SW480 (cell line): ENCODE data around the gene OSTN.
"Not testable (repeated sequence)": the region's sequence is repeated elsewhere in the genome, so short reads cannot be mapped to it uniquely, and the experiment has no call there.

Source experiments
- DNase-seq: peaks from one replicate; pipeline ENCODE4 v3.0.0-alpha.2; 2016; ENCODE audit warnings: low spot score

The OSTN gene

GRCh38 chr3:191268737-191269136, 69.7 kb downstream of the OSTN start:
- DNase-seq: no peak

- DNase-seq: peak; percentile 26
These were observed 70.4 kb downstream of the OSTN start for GRCh38 chr3:191269289-191270085.

DNA sequence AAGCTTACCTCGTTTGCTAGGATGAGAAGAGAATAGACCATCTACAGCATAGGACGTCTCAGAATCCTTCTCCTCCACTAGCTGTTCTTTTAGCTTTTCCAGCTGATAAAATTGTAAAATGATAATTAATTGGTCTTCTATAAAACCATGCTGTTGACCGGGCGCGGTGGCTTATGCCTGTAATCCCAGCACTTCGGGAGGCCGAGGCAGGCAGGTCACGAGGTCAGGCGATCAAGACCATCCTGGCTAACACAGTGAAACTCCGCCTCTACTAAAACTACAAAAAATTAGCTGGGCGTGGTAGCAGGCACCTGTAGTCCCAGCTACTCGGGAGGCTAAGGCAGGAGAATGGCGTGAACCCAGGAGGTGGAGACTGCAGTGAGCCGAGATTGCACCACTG, 76.2 kb downstream of the OSTN start:
- DNase-seq: not testable (repeated sequence)

DNA sequence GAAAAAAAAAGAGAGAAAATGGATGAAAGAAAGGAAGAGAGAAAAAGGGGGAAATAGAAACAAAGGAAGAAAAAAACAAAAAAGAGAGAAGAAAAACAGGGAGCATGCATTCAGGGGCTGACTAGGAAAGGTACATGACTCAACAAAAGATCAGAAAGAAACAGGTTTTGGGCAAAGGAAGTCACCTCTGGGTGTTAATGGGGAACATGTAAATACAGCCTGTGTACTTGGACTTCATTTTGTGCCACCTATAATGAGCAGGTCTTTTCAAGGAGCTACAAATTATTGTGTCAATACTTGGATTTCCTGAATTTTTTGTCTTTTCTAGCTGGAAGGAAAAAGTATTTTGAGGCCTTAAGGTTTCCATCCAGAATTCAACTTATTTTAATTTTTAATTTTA, 76.7 kb downstream of the OSTN start:
- DNase-seq: no peak

DNA sequence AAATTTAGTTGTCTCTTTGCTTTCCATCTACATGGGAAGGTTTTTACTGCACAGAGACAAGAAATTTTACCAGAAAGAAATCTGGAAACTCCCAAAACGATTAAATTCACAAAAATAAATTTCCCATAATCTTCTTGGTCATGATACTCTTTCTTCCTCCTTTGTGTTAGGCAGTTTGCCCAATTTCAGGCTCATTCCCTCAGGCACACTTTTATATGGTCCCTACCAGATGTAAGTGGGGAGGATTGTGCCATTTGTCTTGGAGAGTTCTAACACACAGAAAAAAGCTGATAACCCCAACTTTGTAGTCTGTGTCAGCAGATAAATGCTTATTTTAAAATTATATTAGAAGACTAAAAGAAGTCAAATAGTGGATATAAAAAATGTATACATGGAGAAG, 81.1 kb downstream of the OSTN start:
- DNase-seq: no peak

DNA sequence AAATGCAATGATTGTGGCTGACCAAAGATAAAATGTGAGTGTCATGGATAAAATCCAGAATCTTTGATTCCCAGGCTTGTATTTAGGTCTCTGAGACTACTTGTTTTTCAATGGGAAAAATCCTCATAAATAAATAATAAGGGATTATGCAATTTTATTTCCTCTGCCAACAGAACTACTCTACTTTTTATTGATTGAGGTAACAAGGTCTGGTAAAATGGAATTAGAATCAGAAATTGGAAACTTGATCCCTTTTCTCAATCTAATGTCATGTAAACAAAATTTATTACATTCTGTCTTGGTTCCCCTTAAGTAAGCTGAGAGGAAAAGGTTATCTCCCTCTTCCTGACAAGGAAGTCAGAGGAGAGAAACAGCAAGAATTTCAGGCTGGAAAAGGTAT, 81.8 kb downstream of the OSTN start:
- no peak for DNase-seq

GRCh38 chr3:191282251-191283185, 83.5 kb downstream of the OSTN start:
- DNase-seq: no peak

DNA sequence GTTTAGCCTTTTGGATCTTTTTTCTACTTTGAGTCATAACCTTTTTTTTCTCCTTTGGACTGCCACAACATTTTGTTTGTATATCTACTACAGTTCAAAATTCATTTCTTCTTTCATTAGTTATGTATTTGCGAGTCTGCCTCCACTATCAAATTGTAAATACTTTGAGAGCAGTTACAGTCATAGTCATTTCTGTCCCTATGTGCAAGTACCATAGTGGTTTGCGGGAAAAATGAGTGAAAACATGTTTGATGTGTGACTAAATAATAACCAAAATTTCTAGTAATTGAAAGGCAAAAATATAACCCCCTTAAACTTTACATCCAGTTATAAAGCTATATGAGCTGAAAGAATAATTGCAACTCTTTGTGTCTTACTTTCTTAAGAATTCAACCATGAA, 84.4 kb downstream of the OSTN start:
- DNase-seq: no peak

DNA sequence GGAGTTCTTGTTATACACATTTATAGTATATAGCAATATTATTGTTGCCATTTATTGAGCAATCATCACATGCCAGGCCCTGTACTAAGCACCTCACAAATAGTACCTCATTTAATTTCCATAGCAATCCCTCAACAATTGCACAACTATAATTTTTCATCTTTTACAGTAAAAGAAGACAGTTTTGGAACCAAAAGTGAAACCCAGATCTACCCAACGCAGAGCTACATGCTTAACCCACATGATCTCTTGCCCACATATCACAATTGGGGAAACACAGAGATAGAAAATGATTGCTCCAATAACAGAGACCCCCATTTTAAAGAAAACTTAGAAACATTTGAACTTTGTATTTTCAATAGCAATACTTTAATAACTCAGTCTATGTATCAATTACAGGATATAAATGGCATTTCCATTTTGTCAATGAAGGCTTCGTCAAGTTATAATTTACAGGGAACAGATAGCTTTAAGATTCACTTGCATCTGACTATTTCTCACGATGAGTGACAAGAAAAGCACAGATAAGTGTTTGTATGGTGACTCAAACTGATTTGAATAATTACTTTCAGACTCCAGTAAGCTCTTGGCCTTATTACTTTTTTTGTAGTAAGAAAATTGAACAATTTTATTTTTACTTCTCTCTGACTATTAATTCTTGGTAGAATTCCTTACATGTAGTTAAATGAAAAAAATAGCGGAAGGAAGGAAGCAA, 91.4 kb downstream of the OSTN start:
- DNase-seq: no peak

DNA sequence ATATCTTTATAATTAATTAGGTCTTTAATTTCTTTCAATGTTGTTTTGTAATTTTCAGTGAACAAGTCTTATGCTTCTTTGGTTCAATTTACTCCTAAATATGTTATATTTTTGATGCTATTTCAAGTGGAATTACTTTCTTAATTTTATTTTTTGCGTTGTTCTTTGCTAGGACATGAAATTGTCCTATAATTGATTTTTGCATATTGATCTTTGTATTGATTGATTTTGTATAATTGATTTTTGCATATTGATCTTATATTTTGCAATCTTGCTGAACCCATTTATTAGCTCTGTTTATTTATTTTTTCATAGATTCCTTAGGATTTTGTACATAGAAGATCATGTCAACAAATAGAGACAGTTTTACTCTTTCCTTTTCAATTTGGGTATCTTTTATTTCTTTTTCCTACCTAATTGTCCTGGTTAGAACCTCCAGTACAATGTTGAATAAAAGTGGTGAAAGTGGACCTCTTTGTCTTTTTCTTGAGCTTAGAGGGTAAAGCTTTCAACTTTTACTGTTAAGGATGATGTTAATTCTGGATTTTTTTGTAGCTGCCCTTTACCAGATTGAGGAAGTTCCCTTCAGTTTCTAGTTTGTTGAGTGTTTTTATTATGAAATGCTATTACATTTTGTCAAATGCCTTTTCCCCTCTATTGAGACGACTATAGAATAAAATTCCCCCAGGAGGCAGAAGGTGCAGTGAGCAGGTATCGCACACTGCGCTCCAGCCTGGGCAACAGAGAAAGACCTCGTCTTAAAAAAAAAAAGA, 93.4 kb downstream of the OSTN start:
- no peak for DNase-seq

DNA sequence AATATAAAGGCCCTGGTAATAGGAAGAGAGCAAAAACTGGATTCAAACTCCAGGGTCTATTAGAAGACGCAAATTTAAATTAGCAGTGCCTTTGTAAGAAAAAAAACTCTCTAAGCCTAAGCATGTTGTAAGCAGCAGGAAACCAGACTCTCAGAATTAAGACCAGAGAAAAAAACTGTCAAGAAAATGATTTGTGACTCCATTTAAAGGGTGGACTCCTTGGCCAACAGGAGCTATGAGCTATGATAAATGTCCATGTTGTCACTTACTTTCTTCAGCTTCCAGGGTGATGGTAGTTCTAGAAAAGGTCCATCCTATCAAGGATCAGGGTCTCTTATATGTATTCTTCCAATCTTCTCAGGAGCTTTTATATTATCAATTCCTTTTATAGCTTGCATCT, 95.2 kb downstream of the OSTN start:
- no peak for DNase-seq

DNA sequence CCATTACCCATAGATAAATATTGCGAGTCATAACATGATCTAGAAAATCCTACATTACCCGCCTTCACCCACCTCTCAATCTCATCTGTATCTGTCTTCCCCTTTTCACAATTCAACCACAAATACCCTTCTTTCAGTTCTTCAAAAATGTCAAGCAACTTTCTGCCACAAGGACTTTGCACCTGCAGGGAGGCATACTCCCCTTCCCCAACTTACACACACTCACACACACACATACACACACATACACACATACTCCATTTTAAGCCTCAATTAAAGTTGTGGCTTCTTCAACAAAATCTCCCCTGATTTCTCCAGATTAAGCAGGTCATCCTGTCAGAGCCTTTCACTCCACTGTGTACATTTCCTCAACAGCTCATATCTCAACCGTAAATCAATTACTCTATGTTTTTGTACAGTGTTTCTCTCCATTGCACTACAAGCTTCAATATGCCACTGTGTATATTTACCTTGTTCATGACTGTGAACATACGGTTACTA, 97.0 kb downstream of the OSTN start:
- DNase-seq: no peak

- DNase-seq: no peak
These were observed 99.8 kb downstream of the OSTN start for GRCh38 chr3:191298846-191299245.

DNA sequence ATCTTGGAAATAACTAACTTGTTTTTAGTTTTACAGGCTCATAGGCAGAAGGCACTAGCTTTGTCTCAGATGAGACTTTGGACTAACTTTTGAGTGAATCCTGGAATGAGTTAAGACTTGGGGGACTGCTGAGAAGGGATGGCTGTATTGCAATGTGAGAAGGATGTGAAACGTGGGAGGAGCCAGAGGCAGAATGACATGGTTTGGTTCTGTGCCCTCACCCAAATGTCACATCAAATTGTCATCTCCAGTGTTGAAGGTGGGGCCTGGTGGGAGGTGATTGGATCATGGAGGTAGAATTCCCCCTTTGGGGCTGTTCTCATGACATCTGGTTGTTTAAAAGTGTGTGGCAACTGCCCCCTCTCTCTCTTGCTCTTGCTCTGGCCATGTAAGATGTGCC, 101.4 kb downstream of the OSTN start:
- DNase-seq: no peak

GRCh38 chr3:191301017-191301416, 102.0 kb downstream of the OSTN start:
- DNase-seq: no peak

DNA sequence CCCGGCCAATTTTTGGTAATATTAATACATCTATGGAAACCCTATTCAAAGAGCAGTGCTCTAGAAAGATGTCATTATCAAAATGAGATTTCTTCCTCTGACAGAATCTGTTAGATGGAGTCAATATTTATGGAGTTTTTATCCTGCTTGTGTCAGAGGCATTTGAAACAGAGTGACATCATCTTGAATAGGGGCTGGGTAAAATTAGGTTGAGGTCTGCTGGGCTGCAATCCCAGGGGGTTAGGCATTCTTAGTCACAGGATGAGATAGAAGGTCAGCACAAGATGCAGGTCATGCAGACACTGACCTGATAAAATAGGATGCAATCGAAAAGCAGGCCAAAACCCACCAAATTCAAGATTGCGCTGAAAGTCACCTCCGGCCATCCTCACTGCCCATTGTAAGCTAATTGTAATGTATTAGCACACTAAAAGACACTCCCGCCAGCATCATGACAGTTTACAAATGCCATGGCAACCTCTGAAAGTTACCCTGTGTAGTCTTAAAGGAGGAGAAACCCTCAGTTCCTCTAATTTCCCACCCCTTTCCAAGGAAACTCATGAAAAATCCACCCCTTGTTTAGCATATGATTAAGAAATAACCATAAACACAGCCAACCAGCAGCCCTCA, 102.9 kb downstream of the OSTN start:
- DNase-seq: no peak

GRCh38 chr3:191302451-191302850, 103.4 kb downstream of the OSTN start:
- no peak for DNase-seq

DNA sequence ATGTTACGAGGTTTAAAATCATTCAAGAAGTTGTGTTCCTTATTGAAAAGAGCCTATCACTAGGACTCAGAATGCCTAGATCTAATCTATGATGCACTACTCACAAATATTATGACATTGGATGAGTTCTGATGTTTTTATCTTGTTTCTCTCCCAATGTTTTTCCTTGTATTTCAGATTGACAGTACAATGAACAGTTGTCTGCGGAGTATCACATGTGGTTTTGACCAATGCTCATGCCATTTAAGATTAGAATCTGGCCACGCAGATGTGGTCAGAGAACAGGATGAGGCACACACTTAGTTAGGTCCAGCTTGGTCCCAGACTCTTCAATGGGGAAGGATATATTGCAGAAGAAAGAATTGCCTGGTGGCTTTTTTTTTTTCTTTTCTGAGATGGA, 104.6 kb downstream of the OSTN start:
- no peak for DNase-seq

- DNase-seq: no peak
These were observed 107.4 kb downstream of the OSTN start for GRCh38 chr3:191306428-191306827.

- DNase-seq: no peak
These were observed 108.3 kb downstream of the OSTN start for GRCh38 chr3:191307341-191307740.

GRCh38 chr3:191313296-191313695, 114.3 kb downstream of the OSTN start:
- DNase-seq: no peak
